Testis (tissue), 3 donors: ENCODE data around the gene TMEM106B. TPM values are rescaled to one million over a fixed set of nuclear protein-coding genes. Genes with fewer than 3 reads are reported as not detected.

ENCODE experiments used
- DNase-seq: peaks from one replicate; pipeline ENCODE4 v3.0.0-alpha.2; 2019
- H3K27ac ChIP-seq, 2 donors: fragments of 200-600 bp; sonication (generic); one replicate each; pipeline ENCODE4 v1.5.1; 2019
- H3K27me3 ChIP-seq: fragments of 200-600 bp; sonication (generic); one replicate; pipeline ENCODE4 v1.5.1; 2019
- H3K36me3 ChIP-seq: fragments of 200-600 bp; sonication (generic); one replicate; pipeline ENCODE4 v1.5.1; 2017; ENCODE audit warnings: low read depth; ENCODE audit errors: missing control alignments
- H3K4me1 ChIP-seq: fragments of 200-600 bp; sonication (generic); one replicate; pipeline ENCODE4 v1.5.1; 2019
- H3K4me3 ChIP-seq, 2 donors: fragments of 200-600 bp; sonication (generic); one replicate each; pipeline ENCODE4 v1.5.1; 2017 to 2019
- H3K9me3 ChIP-seq: fragments of 200-600 bp; sonication (generic); one replicate; pipeline ENCODE4 v1.5.1; 2017
- CTCF ChIP-seq, 3 experiments: fragments of 450-650 bp in 2 of 3; fragments of 200-600 bp in 1 of 3; sonication (generic) in 1 of 3; IDR thresholded peaks; one replicate each; pipeline ENCODE4 v1.5.1; 2016 to 2019; ENCODE audit warnings: antibody characterized with exemption in 3 of 3, mild to moderate bottlenecking in 2 of 3, moderate library complexity in 1 of 3
- POLR2A ChIP-seq: fragments of 450-650 bp; IDR thresholded peaks from one replicate; pipeline ENCODE4 v1.6.1; 2017; ENCODE audit warnings: antibody characterized with exemption, mild to moderate bottlenecking, moderate library complexity
- WGBS, 2 donors: methylation state at CpG; one replicate each; pipeline ENCODE4 v1.1.5; 2018; 5-methylcytosine and 5-hydroxymethylcytosine counted together
- intact Hi-C: fragments of 100-400 bp; cut with DNase I; formaldehyde crosslinking; loops from one replicate; pipeline ENCODE4 v1.15.1; 2023; ENCODE audit warnings: low total_unique reads
- polyA plus RNA-seq: library from polyadenylated mRNA; stranded (reverse); fragments of 350-450 nt; fragmentation: Illumina TruSeq; extraction: RNeasy Lipid Tissue Mini Kit (QIAGEN cat#74804); gene quantifications from one replicate; pipeline ENCODE4 v1.2.3, GENCODE V29; 2014; ENCODE audit warnings: low read depth, low replicate concordance; ENCODE audit not compliant: insufficient read depth
- total RNA-seq, 2 donors: library from RNA; depleted of rRNA; stranded (reverse); fragments of >200 nt; gene quantifications; one replicate each; pipeline ENCODE4 v1.2.3, GENCODE V29; 2016

Gene TMEM106B
- total and polyA plus RNA-seq, 3 donors from 2014 or later: 24.7 to 63.6 (median 49.4) TPM

- Histone ChIP-seq H3K4me3 (no peak overlapping the region), H3K4me1 (no peaks in the 10 kb centered on the region), H3K27me3 (no peaks in the 10 kb centered on the region), H3K36me3 (no peaks in the 10 kb centered on the region), H3K9me3 (no peaks in the 10 kb centered on the region), H3K27ac (no peak overlapping the region)
- intact Hi-C loops: no loop called here
- WGBS, 2 donors: 63 to 68% methylated on average over 2 of the region's 2 CpGs
- DNase-seq: no peak
- no peak for TF ChIP-seq POLR2A
Observed at GRCh38 chr7:12226756-12227155, 15.7 kb downstream of the TMEM106B start.

GRCh38 chr7:12228024-12228423, 16.9 kb downstream of the TMEM106B start:
- H3K27ac ChIP-seq: no peak overlapping the region
- TF ChIP-seq POLR2A (no peak), CTCF (IDR thresholded peaks at IDR 0.05) (no peak)
- no peak overlapping the region for H3K4me3 ChIP-seq
- H3K9me3 ChIP-seq: no peaks in the 10 kb centered on the region
- H3K27me3 ChIP-seq: no peaks in the 10 kb centered on the region
- intact Hi-C loops: no loop called here
- DNase-seq: no peak
- no peaks in the 10 kb centered on the region for H3K36me3 ChIP-seq
- H3K4me1 ChIP-seq: no peaks in the 10 kb centered on the region

GRCh38 chr7:12229046-12229445, 18.0 kb downstream of the TMEM106B start:
- intact Hi-C loops: no loop called here
- H3K27me3 ChIP-seq: no peaks in the 10 kb centered on the region
- no peaks in the 10 kb centered on the region for H3K9me3 ChIP-seq
- TF ChIP-seq POLR2A: no peak
- TF ChIP-seq CTCF (IDR thresholded peaks at IDR 0.05): no peak
- H3K27ac ChIP-seq: no peak overlapping the region
- no peak for DNase-seq
- no peak overlapping the region for H3K4me3 ChIP-seq
- no peaks in the 10 kb centered on the region for H3K36me3 ChIP-seq
- H3K4me1 ChIP-seq: no peaks in the 10 kb centered on the region

GRCh38 chr7:12231097-12231496, 20.0 kb downstream of the TMEM106B start:
- Histone ChIP-seq H3K9me3 (no peaks in the 10 kb centered on the region), H3K4me3 (no peak overlapping the region), H3K27me3 (no peaks in the 10 kb centered on the region), H3K27ac (no peak overlapping the region), H3K4me1 (no peaks in the 10 kb centered on the region), H3K36me3 (no peaks in the 10 kb centered on the region)
- TF ChIP-seq POLR2A: no peak
- TF ChIP-seq CTCF (IDR thresholded peaks at IDR 0.05): no peak
- intact Hi-C loops: no loop called here
- no peak for DNase-seq
- 92 to 93% methylated on average over 2 of the region's 2 CpGs for WGBS, 2 donors

- TF ChIP-seq CTCF (IDR thresholded peaks at IDR 0.05): no peak
- no peak for TF ChIP-seq POLR2A
- Histone ChIP-seq H3K4me3 (no peak overlapping the region), H3K36me3 (no peaks in the 10 kb centered on the region), H3K27me3 (no peaks in the 10 kb centered on the region), H3K9me3 (no peaks in the 10 kb centered on the region), H3K4me1 (no peaks in the 10 kb centered on the region), H3K27ac (no peak overlapping the region)
- 72 to 91% methylated on average over 2 of the region's 2 CpGs for WGBS, 2 donors
- intact Hi-C loops: no loop called here
- no peak for DNase-seq
Observed at GRCh38 chr7:12233175-12233574, 22.1 kb downstream of the TMEM106B start.
